GM03348 (cell line): ENCODE data around the gene SF1.

Experiments used
- DNase-seq: peaks from one replicate; pipeline ENCODE4 v3.0.0; 2012; ENCODE audit warnings: low spot score

The SF1 gene

DNA sequence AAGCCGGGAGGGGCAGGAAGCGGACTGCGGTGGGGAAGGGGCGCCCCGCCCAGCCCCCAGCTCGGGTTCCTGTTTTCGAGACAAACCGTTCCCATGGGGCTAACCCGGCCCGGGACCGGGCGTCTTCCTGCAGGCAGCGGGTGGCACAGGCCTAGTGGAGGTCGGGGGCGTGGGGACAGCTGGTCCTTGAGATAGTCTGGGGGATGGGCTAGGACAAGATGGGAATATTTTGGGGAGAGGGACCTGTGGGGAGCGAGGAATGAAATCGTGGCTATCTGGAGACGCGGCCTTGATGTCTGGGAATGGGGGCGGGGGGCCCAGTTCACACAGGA lies 33.2 kb downstream of the SF1 start:
- no peak for DNase-seq

DNA sequence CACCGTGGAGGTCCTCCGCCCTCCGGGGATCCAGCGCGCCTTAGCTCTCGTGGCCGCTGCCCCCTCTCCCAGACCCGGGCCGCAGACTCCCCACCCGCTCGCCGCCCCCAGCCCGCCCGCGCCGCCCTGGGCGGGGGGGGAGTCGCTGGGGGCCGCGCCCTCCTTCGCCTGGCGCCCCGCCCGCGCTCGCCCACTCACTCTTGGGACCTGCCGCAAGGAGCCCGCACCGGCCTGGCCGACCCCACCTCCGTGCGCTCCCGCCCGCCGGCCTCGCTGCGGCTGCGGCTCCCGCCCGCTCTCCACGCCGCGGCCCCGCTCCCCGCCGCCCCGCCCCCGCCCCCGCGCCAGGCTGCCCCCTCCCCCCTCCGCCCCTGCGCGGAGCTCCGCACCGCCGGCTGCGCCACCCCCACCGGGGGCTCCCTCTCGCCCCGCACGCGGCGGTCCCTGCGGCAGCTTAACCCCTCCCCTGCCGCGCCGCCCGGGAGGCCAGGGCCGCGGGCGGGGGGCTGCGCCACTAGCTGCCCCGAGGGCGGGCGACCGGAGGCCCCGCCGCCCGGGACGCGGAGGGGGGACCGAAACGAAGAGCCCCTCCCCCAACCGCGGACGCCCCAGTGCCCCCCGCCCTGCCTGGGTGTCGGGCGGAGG lies 33.7 kb downstream of the SF1 start:
- DNase-seq, result peak; percentile 26

DNA sequence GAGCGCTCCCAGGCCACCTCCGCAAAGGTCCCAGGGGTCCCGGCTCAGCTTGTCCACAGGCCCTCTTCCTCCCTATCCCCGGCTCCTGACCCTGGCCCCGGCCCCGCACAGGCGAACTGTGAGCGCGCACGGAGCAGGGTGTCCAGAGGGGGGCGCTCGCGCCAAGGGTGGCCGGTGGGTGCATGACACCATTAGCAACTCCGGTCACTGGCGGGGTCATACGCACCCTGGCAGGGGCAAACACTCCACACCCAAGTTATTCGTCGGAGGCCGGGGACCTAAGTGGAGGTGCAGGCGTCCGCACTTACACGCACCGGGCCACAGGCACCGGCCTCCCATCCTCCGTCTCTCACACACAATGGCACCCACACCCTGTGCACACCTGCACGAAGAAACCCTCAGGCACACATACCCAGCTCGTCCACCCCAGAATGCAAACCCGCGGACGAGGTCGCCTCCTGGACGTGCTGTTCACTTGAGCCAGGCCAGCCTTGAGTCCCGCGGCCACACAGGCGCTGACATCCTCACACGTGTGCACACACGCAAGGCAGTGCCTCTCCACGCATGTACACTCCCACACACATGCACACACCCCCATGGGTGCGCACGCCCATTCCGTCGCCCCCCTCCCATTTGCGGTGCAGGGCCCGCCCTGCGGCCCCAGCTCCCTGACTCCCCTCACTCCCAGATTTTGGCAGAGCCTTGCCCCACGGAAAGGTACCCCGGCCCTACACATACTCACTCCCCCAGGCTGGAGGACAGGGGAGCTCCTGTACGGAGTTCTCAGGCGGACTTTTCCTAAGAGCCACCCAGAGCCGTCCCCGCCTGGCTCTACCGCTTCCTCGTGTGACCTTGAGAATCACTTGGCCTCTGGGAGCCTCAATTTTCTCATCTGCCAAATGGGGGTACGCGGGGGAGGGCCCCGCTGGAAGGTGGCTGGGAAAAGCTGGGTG lies 34.5 kb downstream of the SF1 start, which contains the start of gene RASGRP2:
TSS of gene RASGRP2 (minus strand) at position 552 of the 953 bp plus-strand sequence. CDS start 1,276 bp downstream, outside the sequence.
- DNase-seq, result peak; percentile 51

- peak; percentile 93 for DNase-seq
These were observed 35.3 kb downstream of the SF1 start for GRCh38 chr11:64742889-64743590.

GRCh38 chr11:64742087-64742888 lies 36.1 kb downstream of the SF1 start:
- peak; percentile 63 for DNase-seq

GRCh38 chr11:64741375-64742086 lies 36.8 kb downstream of the SF1 start:
- DNase-seq, result no peak

GRCh38 chr11:64739871-64740270 lies 38.5 kb downstream of the SF1 start:
- DNase-seq, result no peak

GRCh38 chr11:64736654-64737053 lies 41.7 kb downstream of the SF1 start:
- DNase-seq, result no peak

DNA sequence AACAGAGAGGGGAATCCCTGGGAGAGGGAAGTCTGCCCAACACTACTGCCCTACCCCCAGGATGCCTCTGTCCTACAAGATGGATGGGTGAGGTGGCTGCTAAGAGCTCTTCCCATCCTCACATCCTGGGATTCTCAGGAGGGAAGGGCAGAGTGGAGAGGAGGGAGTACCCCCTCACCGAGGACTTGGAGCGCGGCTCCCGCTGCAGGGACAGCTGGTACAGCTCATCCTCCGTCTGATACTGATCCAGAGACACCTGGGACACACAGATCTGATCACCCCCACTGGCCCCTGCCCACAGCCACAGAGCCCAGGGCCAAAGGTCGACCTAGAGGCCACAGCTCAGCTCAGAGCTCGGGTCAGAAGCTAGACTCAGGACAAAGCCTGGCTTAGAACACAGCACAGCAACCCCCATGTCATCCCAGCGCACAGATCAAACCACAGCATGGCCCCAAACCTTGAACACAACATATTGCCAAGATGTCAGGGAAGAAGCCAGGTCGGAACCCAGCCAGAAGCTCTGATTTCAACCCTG lies 42.5 kb downstream of the SF1 start:
- no peak for DNase-seq

DNA sequence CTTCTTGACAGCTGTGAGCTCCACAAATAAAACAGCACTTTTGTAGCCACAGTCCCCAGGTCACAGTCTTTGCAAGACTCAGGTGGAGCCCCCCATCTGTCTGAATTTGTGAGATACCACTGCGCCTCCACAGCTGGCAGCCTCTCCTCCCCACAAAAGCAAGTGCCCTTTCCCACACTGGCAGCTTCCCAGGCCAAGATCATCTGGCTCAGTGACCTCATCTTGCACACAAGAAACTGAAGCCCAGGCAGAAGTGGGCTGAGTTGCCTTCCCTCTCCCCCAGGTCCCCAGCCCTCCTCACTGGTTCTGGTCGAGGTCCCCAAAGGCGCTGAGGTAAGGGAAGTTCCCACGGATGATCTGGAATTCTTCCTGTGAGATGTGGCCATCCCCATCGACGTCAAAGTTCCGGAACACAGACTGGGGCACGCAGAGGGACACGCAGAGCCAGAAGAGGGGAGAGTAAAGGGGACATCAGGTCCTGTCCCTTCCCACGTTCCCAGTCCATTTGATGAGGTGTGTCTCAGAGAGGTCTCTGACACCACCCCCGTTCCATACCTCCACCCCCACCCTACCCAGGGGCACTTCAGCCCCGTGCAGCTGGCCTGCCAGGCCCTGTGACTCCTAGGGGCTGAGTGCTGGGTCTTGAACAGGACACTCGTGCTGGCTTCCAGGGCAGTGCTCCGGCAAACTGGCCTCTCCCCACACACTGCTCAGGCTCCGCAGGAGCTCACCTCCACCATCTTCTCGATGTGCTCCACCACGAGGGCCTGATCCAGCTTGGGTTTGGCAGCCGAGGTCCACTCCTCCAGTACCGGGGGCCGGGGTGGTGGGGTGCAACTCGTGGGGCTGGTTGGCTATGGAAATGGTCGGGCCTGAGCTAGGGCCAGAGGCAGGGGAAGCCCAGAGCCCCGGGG lies 43.3 kb downstream of the SF1 start:
- no peak for DNase-seq

GRCh38 chr11:64731601-64732000 lies 46.7 kb downstream of the SF1 start:
- no peak for DNase-seq

DNA sequence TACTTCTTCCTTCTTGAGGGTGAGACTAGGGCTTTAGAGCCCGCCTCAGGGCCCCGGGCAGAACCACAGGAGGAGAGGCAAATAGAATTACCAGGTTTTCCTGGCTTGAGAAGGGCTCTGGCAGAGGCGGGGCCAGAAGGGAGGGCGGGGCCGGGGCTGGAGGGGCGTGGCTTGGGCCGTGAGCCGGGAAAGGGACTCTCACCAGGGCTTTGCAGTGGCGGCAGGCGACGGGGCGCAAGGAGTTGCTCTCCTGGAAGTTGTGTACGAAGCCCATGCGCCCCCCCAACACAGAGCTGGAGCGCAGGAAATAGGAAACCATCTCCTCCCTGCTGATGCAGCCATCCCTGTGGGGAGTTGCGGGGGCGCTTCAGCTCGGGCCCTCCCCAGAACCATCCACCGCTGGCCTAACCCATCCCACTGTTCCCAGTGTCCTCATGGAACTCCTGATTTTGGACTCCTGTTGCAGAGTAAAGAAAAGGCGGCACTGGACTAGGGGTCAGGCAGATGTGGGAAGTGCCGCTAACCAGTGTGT lies 48.4 kb downstream of the SF1 start:
- DNase-seq, result peak; percentile 59

DNA sequence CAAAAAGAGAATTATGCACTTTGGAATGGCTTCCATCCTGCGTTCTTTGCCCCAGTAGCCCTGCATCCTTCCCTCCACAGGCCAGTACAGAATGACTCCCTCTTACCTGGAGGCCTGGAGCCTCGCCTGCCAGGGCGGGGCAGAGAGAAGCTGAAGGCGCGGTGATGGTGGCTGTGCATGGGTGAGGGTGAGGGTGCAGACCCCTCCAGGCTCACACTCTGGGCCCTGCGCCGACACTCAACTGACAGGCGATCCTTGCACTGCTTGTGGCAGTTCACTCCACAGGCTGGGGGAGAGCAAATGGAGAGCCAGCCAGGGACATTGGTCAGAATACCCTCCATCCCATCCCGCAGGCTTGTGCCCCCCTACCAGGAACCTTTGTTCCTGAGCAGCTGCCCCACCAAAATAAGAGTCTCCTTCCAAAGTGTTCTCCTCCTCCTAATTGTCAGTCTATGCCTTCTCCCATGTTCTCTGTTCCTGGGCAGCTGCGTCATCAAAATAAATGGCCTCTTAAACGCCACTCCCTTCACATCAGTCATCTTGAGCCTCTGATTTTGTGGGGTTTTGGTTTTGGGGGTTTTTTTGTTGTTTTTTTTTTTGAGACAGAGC lies 49.5 kb downstream of the SF1 start:
- DNase-seq, result no peak

DNA sequence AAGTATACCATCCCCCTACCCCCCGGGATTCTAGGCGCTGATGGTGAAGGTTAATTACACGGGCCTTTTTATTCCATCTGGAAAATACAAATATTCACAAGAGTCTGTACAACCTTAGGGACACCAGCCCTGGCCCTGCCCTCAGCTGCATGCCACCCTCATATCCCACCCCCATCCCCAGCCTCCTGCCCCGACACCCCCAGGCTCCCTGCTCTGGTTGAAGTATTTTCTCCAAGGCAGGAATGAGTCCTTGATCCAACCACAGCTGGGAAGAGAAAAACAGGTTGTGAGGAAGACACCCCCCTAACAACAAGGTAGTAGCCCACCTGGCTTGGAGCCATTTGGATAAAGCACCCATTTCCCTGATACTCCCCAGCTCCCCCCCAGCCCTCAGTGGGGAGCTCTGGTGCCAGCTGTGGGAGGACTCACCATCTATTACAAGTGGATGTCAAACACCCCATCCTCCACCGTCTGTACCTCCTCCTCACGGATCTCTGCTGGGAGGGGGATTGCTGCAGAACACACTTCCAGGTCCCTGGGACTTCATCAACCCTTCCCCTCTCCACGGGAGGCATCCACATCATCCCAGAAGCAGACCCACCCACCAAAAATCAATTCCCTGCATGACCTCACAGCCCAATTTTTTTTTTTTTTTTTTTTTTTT lies 51.3 kb downstream of the SF1 start:
- no peak for DNase-seq

- DNase-seq, result no peak
These were observed 52.1 kb downstream of the SF1 start for GRCh38 chr11:64726211-64726641.

DNA sequence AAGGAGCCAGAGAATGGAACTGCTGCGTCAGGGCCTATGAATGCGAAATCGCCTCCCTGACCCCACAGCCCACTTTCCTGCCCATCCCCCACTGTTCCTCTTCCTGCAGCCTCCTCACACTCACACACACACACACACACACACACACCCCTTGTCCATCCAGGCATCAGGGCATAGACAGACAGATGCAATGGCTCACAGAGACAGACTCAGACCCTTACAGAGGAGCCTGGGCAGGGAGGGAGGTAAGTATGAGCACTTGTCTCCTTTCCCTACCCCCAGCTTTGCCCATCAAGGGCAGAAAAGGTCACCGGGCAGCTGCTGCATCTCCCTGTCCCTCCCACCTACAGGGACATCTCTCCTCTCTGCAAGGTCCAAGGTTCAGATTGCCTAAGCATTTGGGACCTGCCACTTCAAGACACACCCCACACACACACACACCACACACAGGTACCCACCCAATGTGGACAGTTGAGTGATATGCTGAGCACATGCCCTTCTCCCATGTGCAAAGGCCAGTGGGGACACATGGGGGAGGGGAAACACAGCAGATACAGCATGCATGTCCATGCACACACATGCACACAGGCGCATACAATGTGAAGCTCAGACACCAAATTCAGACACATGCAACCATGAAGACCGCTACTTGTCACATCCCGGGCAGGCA lies 53.3 kb downstream of the SF1 start:
- no peak for DNase-seq

GRCh38 chr11:64723907-64724862 lies 54.2 kb downstream of the SF1 start:
- no peak for DNase-seq
